Stimulated activated CD8-positive, alpha-beta memory T cell treated with anti-CD3 and anti-CD28 coated beads, Interleukin-12 subunit alpha, Interleukin-12 subunit beta, amount 100 ng/mL, for 24 hours (primary cell): ENCODE results near the gene SCAPER.

Experiments used
- DNase-seq: peaks from one replicate; pipeline ENCODE4 v3.0.0-alpha.2; 2020; ENCODE audit errors: extremely low read depth

SCAPER gene

GRCh38 chr15:76667943-76668715 lies 237.0 kb downstream of the SCAPER start:
- DNase-seq, result no peak

DNA sequence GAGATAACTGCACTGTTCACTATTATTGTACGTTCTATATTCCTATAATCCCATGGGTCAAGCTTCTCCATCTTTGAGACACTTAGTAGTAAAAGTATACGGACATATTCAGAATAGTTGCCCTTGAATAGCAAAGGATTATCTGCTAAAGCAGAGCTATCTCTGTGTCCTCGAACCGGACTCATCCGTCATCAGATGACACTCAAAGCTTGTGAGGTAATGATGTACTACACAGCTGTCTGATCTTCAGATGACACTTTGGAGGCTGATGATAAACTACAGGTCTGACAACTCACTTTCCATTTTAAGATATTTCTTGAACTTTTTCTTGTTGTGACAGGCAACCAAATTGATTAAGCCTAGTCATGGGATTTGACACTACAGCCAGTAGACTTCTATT lies 240.2 kb downstream of the SCAPER start:
- DNase-seq, result no peak

DNA sequence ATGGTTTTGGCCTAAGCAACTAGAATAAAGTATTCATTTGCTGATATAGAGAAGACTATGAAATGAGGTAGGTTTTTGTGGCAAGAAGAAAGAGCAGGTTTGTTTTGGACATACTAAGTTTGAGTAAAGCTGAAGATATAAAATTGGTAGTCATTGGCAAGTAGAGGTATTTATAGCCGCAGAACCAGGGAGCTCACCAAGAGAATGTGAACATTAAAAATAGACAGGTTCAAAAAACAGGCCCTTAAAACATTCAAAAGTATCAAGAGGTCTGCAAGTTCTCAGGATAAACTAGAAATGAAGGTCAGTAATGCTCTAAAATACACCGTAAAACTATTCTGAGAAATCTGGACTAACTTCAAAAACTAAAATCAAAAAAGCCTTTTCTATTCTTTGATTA lies 240.7 kb downstream of the SCAPER start:
- DNase-seq, result no peak

- no peak for DNase-seq
These were observed 241.6 kb downstream of the SCAPER start for GRCh38 chr15:76663529-76663928.

- no peak for DNase-seq
These were observed 256.3 kb downstream of the SCAPER start for GRCh38 chr15:76648732-76649444.

DNA sequence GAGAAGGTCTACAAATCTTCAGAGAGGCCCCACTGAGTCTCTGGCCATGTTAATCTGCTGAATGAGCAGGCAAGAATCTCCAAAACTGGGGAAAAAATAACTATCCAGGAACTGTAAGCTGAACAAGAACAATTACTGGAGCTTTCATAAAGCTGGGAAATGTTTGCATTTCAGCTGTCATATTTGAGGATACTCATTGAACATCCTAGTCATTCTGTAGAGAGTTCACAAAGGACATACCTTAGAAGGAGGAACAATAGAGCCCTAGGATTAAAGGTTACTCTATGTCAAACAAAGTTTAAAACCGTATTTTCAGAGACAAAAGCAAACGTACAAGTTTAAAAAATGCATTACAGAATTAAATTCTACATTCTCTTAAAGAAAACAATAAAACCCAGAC lies 257.5 kb downstream of the SCAPER start:
- no peak for DNase-seq

DNA sequence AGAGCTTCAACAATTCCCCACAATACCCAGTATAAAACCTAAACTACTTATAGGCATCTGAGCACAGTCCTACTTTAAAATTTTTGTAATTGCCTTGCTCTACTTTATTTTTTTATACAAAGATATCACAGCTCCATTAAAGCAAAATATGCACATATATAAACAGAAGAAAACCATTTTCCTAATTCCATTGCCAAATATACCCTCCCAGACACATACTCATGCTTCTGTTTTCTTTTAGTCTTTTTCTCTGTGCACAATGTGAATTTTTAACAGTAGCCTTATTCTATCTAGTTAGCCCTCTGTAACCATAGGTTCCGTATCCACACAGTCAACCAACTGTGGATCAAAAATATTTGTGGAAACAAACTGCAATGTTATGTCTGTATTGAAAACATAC lies 260.5 kb downstream of the SCAPER start:
- no peak for DNase-seq

DNA sequence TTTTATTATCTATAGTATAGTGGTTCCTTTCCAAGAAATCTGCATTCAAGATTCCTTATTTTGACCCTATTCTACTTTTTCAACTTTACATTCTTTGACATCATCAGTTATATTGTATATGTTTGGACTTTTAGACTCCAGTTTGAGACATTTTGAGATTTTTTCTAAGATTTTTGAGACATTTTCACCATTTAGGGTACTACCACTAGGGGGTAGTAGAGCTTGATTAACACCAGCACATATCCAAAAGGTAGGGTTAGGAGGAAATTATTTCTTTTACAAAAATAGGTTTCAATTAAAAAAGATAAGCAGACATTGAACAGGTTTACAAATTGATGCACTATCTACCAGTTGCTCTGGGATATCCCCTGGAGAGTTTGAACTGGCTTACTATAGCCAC lies 262.5 kb downstream of the SCAPER start:
- no peak for DNase-seq

DNA sequence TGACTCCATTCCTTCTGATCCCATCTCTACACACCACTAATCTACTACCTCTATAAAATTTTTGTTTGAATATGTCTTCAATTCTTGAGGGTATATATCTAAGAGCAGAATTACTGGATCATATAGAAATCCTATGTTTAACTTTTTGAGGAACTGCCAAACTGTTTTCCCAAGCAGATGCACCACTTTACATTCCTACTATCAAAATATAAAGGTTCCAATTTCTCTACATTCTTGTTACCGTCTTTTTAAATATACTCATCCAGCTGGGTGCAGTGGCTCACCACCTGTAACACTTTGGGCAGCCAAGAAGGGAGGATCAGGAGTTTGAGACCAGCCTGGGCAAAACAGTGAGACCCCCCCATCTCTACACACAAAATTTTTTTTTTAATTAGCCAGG lies 268.0 kb downstream of the SCAPER start:
- no peak for DNase-seq

GRCh38 chr15:76636059-76636458 lies 269.1 kb downstream of the SCAPER start:
- DNase-seq, result no peak

DNA sequence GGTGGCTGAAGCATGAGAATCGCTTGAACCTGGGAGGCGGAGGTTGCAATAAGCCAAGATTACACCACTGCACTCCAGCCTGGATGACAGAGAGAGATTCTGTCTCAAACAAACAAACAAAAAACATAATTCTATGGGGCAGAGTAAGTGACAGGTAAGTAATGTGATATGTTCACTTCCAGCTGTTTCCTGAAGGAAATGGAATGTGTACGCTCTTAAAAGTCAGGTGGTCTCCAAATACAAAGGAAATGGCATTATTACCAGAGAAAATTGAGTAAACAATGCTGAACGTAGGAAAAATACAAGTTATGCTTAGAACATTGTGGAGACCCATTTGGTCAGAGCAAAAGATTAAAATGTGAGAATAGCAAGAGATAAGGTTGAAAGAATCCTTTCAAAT lies 278.5 kb downstream of the SCAPER start:
- no peak for DNase-seq

DNA sequence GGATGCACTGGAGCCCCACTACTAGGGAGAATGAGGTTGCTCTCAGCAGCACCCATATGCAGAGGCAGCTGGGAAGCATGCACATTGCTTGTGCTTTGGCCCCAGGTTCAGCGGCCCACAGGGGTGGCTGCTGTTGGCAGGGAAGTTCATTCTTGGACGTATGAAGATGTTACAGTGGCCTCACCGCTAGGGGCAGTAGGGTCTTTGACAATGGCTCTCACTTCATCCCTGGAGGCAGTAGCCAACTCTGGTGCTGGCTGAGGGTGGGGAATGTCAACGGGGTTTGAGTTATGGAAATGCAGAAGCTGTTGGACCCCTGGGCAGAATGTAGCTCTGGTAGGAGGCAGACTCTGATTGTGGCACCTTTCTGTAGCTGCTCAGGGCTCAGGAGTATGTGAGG lies 279.9 kb downstream of the SCAPER start:
- no peak for DNase-seq

DNA sequence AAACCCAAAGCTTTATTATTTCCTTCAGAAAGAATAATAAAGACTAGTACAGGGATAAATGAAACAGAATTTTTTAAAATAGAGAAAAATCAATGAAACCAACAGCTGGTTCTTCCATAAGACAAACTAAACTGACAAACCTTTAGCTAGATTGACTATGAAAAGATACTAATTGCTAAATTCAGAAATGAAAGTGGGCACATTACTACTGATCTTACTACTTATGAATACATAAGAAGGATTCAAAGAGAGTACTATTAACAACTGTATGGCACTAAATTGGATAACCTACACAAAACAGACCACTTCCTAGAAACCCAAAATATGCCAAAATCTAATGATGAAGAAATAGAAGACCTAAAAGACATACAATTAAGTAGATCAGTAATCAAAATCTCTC lies 290.4 kb downstream of the SCAPER start:
- DNase-seq, result no peak

DNA sequence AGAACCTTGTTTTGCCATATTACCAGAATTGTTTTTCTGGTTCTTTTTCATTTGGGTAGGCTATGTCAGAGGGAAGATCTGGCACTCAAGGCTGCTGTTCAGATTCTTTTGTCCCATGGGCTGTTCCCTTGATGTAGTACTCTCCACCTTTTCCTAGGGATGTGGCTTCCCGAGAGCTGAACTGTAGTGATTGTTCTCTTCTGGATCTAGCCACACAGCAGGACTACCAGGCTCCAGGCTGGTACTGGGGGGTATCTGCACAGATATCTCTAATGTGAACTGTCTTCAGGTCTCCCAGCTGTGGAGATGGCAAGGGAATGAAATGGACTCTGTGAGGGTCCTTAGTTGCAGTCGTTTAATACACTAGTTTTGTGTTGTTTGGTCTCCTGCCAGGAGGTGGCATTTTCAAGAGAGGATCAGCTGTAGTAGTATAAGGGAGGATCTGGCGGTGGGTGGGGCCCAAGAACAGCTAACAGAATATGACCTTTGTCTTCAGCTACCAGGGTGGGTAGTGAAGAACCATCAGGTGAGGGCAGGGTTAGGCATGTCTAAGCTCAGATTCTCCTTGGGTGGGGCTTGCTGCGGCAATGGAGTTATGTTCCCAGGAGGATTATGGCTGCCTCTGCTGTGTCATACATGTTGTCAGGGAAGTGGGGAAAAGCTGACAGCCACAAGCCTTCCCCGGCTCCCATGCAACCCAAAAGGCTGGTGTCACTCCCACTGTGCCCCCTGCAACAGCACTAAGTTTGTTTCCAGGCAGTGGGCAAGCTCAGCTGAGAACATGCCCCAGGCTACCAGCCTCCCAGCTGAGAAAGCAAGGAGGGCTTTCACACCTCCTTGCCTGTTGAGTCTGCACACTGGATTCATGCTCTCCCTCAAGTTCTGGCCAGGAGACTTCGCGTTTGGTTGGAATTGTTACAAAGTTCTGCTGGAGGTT lies 316.1 kb downstream of the SCAPER start:
- DNase-seq, result no peak

DNA sequence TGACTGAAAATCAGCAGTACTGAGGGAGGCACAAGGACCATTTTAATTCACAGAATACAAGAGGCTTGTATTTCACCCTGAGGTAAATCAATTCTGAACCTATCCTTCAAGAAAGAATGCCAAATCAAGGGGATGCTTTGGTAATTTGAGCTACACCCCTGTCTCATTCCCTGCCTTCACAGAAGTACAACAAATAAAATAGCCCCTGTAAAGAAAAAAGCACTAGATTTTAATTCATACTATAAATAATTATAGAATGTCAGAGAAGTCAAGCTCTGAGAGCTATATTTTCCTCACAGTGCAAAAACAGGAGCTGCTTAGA lies 319.6 kb downstream of the SCAPER start:
- DNase-seq, result no peak

DNA sequence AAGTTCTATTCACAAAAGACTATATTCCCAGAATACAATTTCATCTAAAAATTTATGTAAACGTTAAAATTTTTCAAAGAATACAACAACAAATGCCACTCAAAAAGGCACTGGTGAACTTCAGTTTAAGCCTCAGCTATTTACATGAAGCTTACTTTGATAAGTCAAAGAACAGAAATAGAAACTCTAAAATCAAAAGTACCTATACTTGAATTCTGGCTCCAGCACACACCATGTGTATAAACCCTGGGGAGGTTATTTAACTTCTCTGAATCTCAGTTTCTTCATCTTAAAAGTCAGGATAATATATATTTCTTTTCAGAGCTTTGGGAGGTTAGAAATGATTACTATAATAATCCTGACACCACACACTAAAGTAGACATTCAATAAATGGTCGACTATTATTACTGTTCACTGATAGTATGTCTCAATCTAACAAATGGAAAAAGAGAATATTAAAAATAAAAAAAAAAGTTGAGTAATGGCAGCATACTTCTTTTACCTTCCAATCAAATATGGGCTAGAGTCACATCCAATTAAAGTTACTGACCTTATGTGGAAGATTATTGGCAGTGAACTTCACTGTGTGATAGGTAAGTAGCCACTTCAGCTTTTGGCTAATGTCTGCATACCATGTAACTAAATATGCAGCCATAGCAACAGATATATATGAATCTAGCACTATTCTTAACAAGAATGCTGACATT lies 320.1 kb downstream of the SCAPER start:
- no peak for DNase-seq

DNA sequence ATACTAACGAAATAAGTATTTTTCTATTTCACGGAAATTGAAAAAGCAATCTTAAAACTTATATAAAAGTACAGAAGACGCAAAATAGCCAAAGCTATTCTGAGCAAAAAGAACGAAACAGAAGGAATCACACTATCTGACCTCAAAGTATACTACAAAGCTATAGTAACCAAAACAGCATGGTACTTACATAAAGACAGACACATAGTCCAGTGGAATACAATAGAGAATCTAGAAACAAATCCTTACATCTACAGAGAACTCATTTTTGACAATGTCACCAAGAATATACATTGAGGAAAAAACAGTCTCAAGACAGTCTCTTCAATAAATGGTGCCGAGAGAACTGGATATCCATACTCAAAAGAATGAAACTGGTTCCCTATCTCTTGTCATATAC lies 322.6 kb downstream of the SCAPER start:
- DNase-seq, result no peak

DNA sequence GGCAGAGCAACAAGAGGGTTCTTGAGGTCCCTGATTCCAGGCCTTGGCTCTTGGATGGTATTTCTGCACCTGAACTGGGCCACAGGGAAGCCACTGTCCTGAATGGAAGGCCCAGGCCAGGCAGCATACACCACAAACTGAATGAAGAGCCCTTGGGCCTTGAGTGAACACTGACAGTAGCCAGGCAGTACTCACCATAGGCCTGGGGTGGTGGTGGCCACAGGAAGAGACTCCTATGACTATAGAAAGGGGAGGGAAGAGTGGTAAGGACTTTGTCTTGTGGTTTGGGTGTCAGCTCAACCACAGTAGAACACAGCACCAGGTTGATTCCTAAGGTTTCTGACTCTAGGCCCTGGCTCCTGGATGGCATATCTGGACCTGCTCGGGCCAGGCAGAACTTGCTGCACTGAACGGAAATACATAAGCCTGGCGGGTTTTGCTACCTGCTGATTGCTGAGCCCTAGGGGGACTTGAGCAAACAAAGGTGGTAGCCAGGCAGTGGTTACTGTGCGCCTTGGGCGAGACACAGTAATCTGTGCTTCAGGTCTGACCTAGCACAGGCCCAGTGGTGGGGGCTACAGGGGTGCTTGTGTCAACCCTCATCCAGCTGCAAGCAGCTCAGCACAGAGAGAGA lies 327.1 kb downstream of the SCAPER start:
- DNase-seq, result no peak

DNA sequence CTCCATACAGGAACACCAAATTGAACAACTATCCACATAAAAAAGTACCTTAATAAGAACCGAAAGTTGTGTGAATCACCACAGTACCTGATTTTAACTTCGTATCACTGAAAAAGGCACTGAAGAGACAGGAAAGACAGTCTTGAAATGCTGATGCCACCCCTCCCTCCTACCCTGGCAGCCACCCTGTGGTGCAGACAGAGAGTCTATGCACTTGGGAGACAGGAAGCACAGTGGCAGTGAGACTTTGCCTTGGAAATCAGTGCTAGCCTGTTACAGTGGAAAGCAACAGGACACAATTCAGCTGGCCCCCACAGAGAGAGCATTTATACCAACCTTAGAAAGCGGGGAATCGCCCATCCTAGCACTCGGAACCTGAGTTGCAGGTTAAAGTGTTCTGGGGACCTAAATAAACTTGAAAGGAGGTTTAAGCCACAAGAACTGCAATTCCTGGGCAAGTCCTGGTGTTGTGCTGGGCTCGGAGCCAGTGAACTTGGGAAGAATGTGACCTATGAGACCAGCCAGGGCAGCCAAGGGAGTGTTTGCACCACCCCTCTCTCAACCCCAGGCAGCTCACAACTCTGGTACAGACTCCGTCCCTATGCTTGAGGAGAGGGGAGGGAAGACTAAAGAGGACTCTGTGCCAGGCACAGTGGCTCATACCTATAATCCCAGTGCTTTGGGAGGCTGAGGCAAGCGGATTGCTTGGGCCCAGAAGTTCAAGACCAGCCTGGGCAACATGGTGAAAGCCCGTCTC lies 328.4 kb downstream of the SCAPER start:
- DNase-seq, result no peak

- DNase-seq, result no peak
These were observed 329.5 kb downstream of the SCAPER start for GRCh38 chr15:76575679-76576078.

DNA sequence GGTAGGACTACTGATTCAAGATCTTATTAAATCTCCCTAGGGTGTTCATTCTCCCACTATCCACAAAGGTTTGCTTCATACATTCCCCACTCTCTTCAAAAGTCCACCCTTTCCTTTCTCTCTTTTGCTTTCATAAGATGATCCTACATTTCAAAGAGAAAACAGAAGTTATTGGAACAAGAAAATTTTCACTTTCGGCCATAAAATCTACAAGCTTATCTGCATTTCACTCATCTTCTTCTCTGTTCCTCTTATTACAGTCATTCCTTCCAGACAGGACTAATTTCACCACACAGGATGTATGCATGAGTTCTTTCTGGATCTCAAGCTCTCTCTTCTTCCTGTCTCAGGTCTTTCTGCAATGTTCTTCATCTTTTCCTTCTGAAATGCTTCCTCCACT lies 329.9 kb downstream of the SCAPER start:
- no peak for DNase-seq
